Neuron (in vitro differentiated cells): ENCODE data around the gene PSMA5.
"Not testable (repeated sequence)": the region's sequence is repeated elsewhere in the genome, so short reads cannot be mapped to it uniquely, and the experiment has no call there.

Experiments
- H2AFZ ChIP-seq: one replicate; pipeline ENCODE4 v1.6.1; 2013; ENCODE audit warnings: low read depth, mild to moderate bottlenecking, inconsistent platforms, low read length, moderate library complexity
- H3K27me3 ChIP-seq: one replicate; pipeline ENCODE4 v1.6.1; 2013; ENCODE audit warnings: low read length; ENCODE audit not compliant: insufficient read depth
- H3K36me3 ChIP-seq: one replicate; pipeline ENCODE4 v1.6.1; 2013; ENCODE audit warnings: low read length; ENCODE audit not compliant: insufficient read depth
- H3K4me1 ChIP-seq: one replicate; pipeline ENCODE4 v1.6.1; 2013; ENCODE audit warnings: low read length; ENCODE audit not compliant: insufficient read depth
- H3K4me3 ChIP-seq: 2 replicates; pipeline ENCODE4 v1.5.1; 2013; ENCODE audit warnings: mild to moderate bottlenecking, low read length, moderate library complexity
- H3K9me3 ChIP-seq: one replicate; pipeline ENCODE4 v1.6.1; 2013; ENCODE audit warnings: low read length

Gene PSMA5

GRCh38 chr1:109454497-109455133 lies 28.4 kb upstream of the PSMA5 start:
- no peak overlapping the region for H3K4me3 ChIP-seq
- peaks cover 6% of the 10 kb centered on the region for H3K9me3 ChIP-seq
- no peaks in the 10 kb centered on the region for H3K4me1 ChIP-seq
- H2AFZ ChIP-seq: no peak overlapping the region
- H3K27me3 ChIP-seq: no peaks in the 10 kb centered on the region
- no peaks in the 10 kb centered on the region for H3K36me3 ChIP-seq

- H3K4me3 ChIP-seq: no peak overlapping the region
- H3K36me3 ChIP-seq: no peaks in the 10 kb centered on the region
- H3K4me1 ChIP-seq: no peaks in the 10 kb centered on the region
- no peak overlapping the region for H2AFZ ChIP-seq
- H3K9me3 ChIP-seq: peaks cover 2% of the 10 kb centered on the region
- peaks cover 22% of the 10 kb centered on the region for H3K27me3 ChIP-seq
Measured at GRCh38 chr1:109447524-109447923, 21.3 kb upstream of the PSMA5 start.

- H3K9me3 ChIP-seq, H3K36me3 ChIP-seq, H2AFZ ChIP-seq, H3K4me3 ChIP-seq, H3K4me1 ChIP-seq: not testable (repeated sequence)
- peaks cover 22% of the 10 kb centered on the region for H3K27me3 ChIP-seq
Measured at GRCh38 chr1:109445949-109446695, 19.9 kb upstream of the PSMA5 start.

- no peaks in the 10 kb centered on the region for H3K4me1 ChIP-seq
- no peaks in the 10 kb centered on the region for H3K9me3 ChIP-seq
- H3K27me3 ChIP-seq: peaks cover 22% of the 10 kb centered on the region
- no peak overlapping the region for H3K4me3 ChIP-seq
- H3K36me3 ChIP-seq: no peaks in the 10 kb centered on the region
- no peak overlapping the region for H2AFZ ChIP-seq
Measured at GRCh38 chr1:109444346-109444745, 18.1 kb upstream of the PSMA5 start.

- no peak overlapping the region for H2AFZ ChIP-seq
- H3K4me3 ChIP-seq: no peak overlapping the region
- H3K4me1 ChIP-seq: peaks cover 5% of the 10 kb centered on the region
- H3K9me3 ChIP-seq: no peaks in the 10 kb centered on the region
- H3K27me3 ChIP-seq: peaks cover 22% of the 10 kb centered on the region
- no peaks in the 10 kb centered on the region for H3K36me3 ChIP-seq
Measured at GRCh38 chr1:109443476-109443875, 17.2 kb upstream of the PSMA5 start.

GRCh38 chr1:109441069-109441468 lies 14.8 kb upstream of the PSMA5 start:
- peaks cover 8% of the 10 kb centered on the region for H3K4me1 ChIP-seq

GRCh38 chr1:109438798-109439297 lies 12.6 kb upstream of the PSMA5 start:
- peaks cover 10% of the 10 kb centered on the region for H3K27me3 ChIP-seq
- H3K9me3 ChIP-seq: no peaks in the 10 kb centered on the region
- peaks cover 8% of the 10 kb centered on the region for H3K4me1 ChIP-seq

More at GRCh38 chr1:109441069-109441468, 14.8 kb upstream of the PSMA5 start:
- Histone ChIP-seq H3K9me3 (no peaks in the 10 kb centered on the region), H3K4me3 (no peak overlapping the region), H2AFZ (no peak overlapping the region), H3K36me3 (no peaks in the 10 kb centered on the region), H3K27me3 (peaks cover 22% of the 10 kb centered on the region)

GRCh38 chr1:109434484-109434883 lies 8.2 kb upstream of the PSMA5 start:
- Histone ChIP-seq H3K36me3 (no peaks in the 10 kb centered on the region), H2AFZ (no peak overlapping the region), H3K9me3 (no peaks in the 10 kb centered on the region), H3K4me3 (no peak overlapping the region), H3K4me1 (peaks cover 8% of the 10 kb centered on the region), H3K27me3 (no peaks in the 10 kb centered on the region)

More at GRCh38 chr1:109438798-109439297, 12.6 kb upstream of the PSMA5 start:
- H2AFZ ChIP-seq: no peak overlapping the region
- no peak overlapping the region for H3K4me3 ChIP-seq
- no peaks in the 10 kb centered on the region for H3K36me3 ChIP-seq

- peaks cover under 1% of the 10 kb centered on the region for H3K4me1 ChIP-seq
- no peaks in the 10 kb centered on the region for H3K36me3 ChIP-seq
- no peak overlapping the region for H2AFZ ChIP-seq
- H3K4me3 ChIP-seq: no peak overlapping the region
- no peaks in the 10 kb centered on the region for H3K9me3 ChIP-seq
- H3K27me3 ChIP-seq: no peaks in the 10 kb centered on the region
Measured at GRCh38 chr1:109433322-109433721, 7.1 kb upstream of the PSMA5 start.

GRCh38 chr1:109432336-109432735 lies 6.1 kb upstream of the PSMA5 start:
- no peaks in the 10 kb centered on the region for H3K36me3 ChIP-seq
- peaks cover 5% of the 10 kb centered on the region for H3K4me1 ChIP-seq
- H2AFZ ChIP-seq: no peak overlapping the region

GRCh38 chr1:109427171-109427467 lies 871 bp upstream of the PSMA5 start:
- Histone ChIP-seq H3K27me3 (no peaks in the 10 kb centered on the region), H3K4me1 (peaks cover 13% of the 10 kb centered on the region), H3K36me3 (no peaks in the 10 kb centered on the region), H3K4me3 (peak overlapping the region; percentile 86), H2AFZ (peak overlapping the region; percentile 81), H3K9me3 (no peaks in the 10 kb centered on the region)

More at GRCh38 chr1:109432336-109432735, 6.1 kb upstream of the PSMA5 start:
- H3K9me3 ChIP-seq: no peaks in the 10 kb centered on the region
- H3K4me3 ChIP-seq: no peak overlapping the region
- no peaks in the 10 kb centered on the region for H3K27me3 ChIP-seq

GRCh38 chr1:109425391-109426280 lies 612 bp downstream of the PSMA5 start:
- no peaks in the 10 kb centered on the region for H3K27me3 ChIP-seq
- peaks cover 13% of the 10 kb centered on the region for H3K4me1 ChIP-seq
- no peak overlapping the region for H2AFZ ChIP-seq
- peak overlapping the region; percentile 86 for H3K4me3 ChIP-seq
- H3K9me3 ChIP-seq: no peaks in the 10 kb centered on the region
- H3K36me3 ChIP-seq: peaks cover 9% of the 10 kb centered on the region

- H2AFZ ChIP-seq: no peak overlapping the region
- no peaks in the 10 kb centered on the region for H3K9me3 ChIP-seq
- no peaks in the 10 kb centered on the region for H3K27me3 ChIP-seq
- no peak overlapping the region for H3K4me3 ChIP-seq
- H3K4me1 ChIP-seq: peaks cover 13% of the 10 kb centered on the region
- H3K36me3 ChIP-seq: peaks cover 25% of the 10 kb centered on the region
Measured at GRCh38 chr1:109423498-109423897, 2.8 kb downstream of the PSMA5 start.
